ENCODE data around the gene ASAP3. TPM values are rescaled to one million over a fixed set of nuclear protein-coding genes. Genes with fewer than 3 reads are reported as not detected.

The ASAP3 gene
- total and polyA plus RNA-seq, 2 donors (not counting 3 experiments of a cell fraction or from before 2014, with no cell fraction given) = 12.5 to 14.2 TPM

- dilution Hi-C loops (cut with MboI; ENCODE audit: extremely low pct_ligation_motif_present, low sequenced_read_pairs) (no loop called here), intact Hi-C loops (cut with micrococcal nuclease) (loop anchor here (5.0 kb wide), 1 partner anchor 52 kb away; the partner anchor contains the start of gene E2F2)
- H3K9ac ChIP-seq (replicated peaks; ENCODE audit: extremely low read depth, insufficient read depth, low read length) = no peak overlapping the region
- no peak overlapping the region for H3K27ac ChIP-seq (ENCODE audit: insufficient read depth, low read depth, low read length)
- H3K4me3 ChIP-seq (replicated peaks in 1 of 3; ENCODE audit: insufficient read depth in 1 of 3, low read depth in 1 of 3, low read length in 3 of 3) = no peak overlapping the region
- H3K36me3 ChIP-seq (ENCODE audit: control insufficient read depth in 2 of 2, extremely low read depth in 1 of 2, insufficient read depth in 2 of 2, low read length in 2 of 2) = no peaks in the 10 kb centered on the region
- no peaks in the 10 kb centered on the region for H3K79me2 ChIP-seq (ENCODE audit: control insufficient read depth, insufficient read depth, low read length)
- H4K20me1 ChIP-seq (replicated peaks; ENCODE audit: control insufficient read depth, extremely low read depth, insufficient read depth, low read length) = no peaks in the 10 kb centered on the region
- BruUV-seq (replicated peaks) = no TSS peak
- FAIRE-seq (no peak), DNase-seq (ENCODE audit: low read depth, low spot score) (no peak)
- H3K27me3 ChIP-seq (ENCODE audit: control insufficient read depth in 2 of 2, insufficient read depth in 2 of 2, low read length in 2 of 2) = no peaks in the 10 kb centered on the region
- TF ChIP-seq FOS (IDR thresholded peaks at IDR 0.05; ENCODE audit: borderline replicate concordance, insufficient read depth, low read length) (no peak), POLR2A (IDR thresholded peaks at IDR 0.05; ENCODE audit: low read depth, low read length) (no peak), JUN (IDR thresholded peaks at IDR 0.05; ENCODE audit: borderline replicate concordance, insufficient read depth, insufficient read length, low read depth) (no peak), EZH2 (IDR thresholded peaks at IDR 0.05; ENCODE audit: borderline replicate concordance, low read depth, low read length, severe bottlenecking) (no peak), GATA2 (IDR thresholded peaks at IDR 0.05; ENCODE audit: insufficient read depth, insufficient read length, low read depth, low read length) (no peak), MAX (IDR thresholded peaks at IDR 0.05; ENCODE audit: insufficient read depth, insufficient read length) (no peak), POLR2AphosphoS5 (IDR thresholded peaks at IDR 0.05; ENCODE audit: insufficient read depth, low read depth, low read length) (no peak), MYC (IDR thresholded peaks at IDR 0.05; ENCODE audit: low read depth, low read length) (no peak)
- TF ChIP-seq, protein P1, sequence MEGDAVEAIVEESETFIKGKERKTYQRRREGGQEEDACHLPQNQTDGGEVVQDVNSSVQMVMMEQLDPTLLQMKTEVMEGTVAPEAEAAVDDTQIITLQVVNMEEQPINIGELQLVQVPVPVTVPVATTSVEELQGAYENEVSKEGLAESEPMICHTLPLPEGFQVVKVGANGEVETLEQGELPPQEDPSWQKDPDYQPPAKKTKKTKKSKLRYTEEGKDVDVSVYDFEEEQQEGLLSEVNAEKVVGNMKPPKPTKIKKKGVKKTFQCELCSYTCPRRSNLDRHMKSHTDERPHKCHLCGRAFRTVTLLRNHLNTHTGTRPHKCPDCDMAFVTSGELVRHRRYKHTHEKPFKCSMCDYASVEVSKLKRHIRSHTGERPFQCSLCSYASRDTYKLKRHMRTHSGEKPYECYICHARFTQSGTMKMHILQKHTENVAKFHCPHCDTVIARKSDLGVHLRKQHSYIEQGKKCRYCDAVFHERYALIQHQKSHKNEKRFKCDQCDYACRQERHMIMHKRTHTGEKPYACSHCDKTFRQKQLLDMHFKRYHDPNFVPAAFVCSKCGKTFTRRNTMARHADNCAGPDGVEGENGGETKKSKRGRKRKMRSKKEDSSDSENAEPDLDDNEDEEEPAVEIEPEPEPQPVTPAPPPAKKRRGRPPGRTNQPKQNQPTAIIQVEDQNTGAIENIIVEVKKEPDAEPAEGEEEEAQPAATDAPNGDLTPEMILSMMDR (IDR thresholded peaks at IDR 0.05; ENCODE audit: extremely low read depth in 1 of 2, insufficient read depth in 1 of 2, low read depth in 1 of 2, low read length in 2 of 2) = no peak
- ChIA-PET POLR2A (no interaction called here), CTCF (interaction anchor here (2.2 kb wide), 1 partner anchor 16 kb away, joined by 13 read pairs; no protein-coding TSS in a partner anchor)
- H3K9me1 ChIP-seq (replicated peaks; ENCODE audit: control insufficient read depth, extremely low read depth, insufficient read depth, low read length) = no peaks in the 10 kb centered on the region
- H3K4me2 ChIP-seq (ENCODE audit: insufficient read depth, low read length) = no peak overlapping the region
- peaks cover 11% of the 10 kb centered on the region for H3K4me1 ChIP-seq (ENCODE audit: control insufficient read depth, extremely low read depth, insufficient read depth, low read length)
- H2AFZ ChIP-seq (ENCODE audit: low read depth, low read length) = no peak overlapping the region
- no peaks in the 10 kb centered on the region for H3K9me3 ChIP-seq (replicated peaks; ENCODE audit: control insufficient read depth, insufficient read depth, low read length)
Observed at GRCh38 chr1:23480187-23481025, 3.6 kb downstream of the ASAP3 start.

Measured in endothelial cell of umbilical vein (primary cell).